Thyroid gland (tissue), 4 donors: ENCODE results near the gene IFNG.

Source experiments
- CTCF ChIP-seq, 6 experiments: fragments of 200-600 bp in 3 of 6; fragments of 450-650 bp in 3 of 6; sonication (generic) in 3 of 6; IDR thresholded peaks; one replicate each; pipeline ENCODE4 v1.5.1; 2016 to 2019; ENCODE audit warnings: antibody characterized with exemption in 6 of 6, mild to moderate bottlenecking in 2 of 6, inconsistent platforms in 1 of 6, moderate library complexity in 1 of 6
- POLR2A ChIP-seq, 2 donors: fragments of 450-650 bp; IDR thresholded peaks; one replicate each; pipeline ENCODE4 v1.6.1; 2017; ENCODE audit warnings: antibody characterized with exemption in 2 of 2, mild to moderate bottlenecking in 2 of 2, moderate library complexity in 1 of 2

- TF ChIP-seq CTCF (IDR thresholded peaks at IDR 0.05) (no peak), POLR2A (IDR thresholded peaks at IDR 0.05) (no peak)
These were observed 47.7 kb upstream of the IFNG start for GRCh38 chr12:68207276-68207675.
